GM21723 (cell line): ENCODE data around the gene ARID3B.
"Not testable (repeated sequence)": the region's sequence is repeated elsewhere in the genome, so short reads cannot be mapped to it uniquely, and the experiment has no call there.

Source experiments
- ATAC-seq: cut with Tn5 transposase; IDR thresholded peaks from one replicate; pipeline ENCODE4 v1.9.1; 2021; ENCODE audit warnings: mild to moderate bottlenecking, moderate library complexity; ENCODE audit not compliant: unreplicated experiment

ARID3B gene

DNA sequence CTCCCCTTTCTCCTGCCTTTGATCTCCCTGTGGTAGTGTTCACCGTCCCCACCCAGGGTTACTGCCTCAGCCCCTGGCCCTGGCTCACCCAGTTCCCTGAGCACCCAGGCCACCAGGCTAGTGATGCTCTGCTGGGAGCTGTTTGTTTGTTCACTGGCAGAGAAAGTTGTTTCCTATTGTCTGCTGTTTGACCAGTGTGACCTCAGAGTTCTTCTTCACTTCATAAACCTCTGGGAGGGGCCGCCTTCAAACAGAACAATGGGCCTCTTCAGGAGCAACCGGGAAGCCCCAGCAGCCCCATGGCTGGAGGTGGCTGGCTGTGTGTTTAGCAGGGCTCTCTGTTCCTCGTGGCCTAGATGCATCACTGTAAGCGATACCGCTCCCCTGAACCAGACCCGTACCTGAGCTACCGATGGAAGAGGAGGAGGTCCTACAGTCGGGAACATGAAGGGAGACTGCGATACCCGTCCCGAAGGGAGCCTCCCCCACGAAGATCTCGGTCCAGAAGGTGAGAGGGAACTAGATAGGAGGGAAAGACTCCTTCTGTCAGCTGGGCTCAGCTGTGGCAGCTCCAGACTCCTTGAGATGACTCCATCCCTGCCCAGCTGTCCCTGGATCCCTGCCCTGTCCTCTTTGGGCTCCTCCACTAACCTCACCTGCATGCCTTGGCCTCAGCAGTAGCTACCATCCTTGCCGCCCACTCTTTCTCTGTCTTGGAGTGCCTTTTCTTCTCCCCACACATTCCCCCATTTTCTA lies 78.0 kb downstream of the ARID3B start:
- ATAC-seq: no peak

DNA sequence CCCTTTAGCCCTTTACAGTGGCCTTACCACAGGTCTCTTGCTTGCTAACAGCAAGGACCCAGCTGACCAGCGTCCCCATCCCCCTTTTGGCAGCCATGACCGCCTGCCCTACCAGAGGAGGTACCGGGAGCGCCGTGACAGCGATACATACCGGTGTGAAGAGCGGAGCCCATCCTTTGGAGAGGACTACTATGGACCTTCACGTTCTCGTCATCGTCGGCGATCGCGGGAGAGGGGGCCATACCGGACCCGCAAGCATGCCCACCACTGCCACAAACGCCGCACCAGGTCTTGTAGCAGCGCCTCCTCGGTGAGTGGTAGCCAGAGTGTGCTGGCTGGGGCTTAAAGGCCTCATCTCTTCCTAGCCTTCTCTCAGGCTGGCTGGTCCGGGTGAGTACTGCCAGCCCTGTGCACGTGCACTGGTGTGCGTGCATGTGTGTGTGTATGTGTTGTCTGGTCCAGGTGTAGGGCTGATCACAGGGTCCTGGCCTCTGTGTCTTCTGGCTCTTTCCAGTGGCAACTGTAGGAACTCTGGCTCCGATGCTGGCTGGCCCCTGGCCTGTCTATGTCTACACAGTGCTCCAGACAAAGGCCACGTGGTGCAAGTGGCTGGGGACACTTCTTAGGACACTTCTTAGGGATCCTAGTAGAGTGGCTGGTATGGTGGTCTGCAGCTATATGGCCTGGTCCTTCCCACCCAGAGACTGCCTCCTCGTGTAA lies 79.1 kb downstream of the ARID3B start:
- ATAC-seq: no peak

DNA sequence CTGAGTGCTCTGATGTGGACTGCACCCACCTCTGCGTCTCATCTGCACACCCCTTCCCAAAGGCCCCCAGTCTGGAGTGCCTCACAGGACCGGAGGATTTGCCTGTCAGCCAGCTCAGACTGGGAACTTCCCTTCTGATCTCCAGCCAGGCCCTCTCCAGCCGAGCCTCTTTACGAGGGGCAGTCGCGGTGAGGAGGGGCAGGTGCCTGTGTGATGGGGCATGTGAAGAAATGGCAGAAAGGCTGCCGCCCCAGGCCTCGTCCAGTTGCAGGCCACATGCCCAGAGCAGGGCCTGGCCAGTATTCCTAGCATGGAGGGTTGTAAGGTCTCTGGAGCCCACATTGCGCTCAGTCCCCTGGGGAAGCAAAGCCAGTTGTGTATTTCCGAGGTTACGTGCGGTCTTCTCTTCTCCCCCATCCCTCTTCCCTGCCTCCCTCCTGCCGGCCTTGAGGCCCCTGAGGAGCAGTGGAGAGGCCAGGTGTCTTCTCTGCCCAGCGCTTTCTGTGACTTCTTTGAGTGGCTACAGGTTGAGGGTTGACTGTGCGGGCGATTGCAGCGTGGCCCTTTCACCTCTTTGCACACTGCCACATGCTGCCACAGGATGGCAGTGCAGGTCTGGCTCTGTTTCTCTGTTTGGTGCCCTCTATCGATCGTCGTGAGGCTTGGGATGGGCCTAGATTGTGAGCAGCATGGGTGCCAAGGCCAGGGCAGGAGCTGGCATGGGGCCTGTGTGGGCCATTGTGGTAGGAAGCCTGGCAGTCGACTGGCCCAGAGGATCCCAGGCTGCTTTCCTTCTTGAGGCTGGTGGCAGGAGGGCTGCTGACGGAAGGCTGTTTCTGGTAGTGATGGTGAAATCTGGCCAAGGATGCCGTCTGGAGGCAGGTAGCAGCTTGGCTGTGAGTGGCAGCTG lies 79.9 kb downstream of the ARID3B start:
- peak; percentile 46 for ATAC-seq

GRCh38 chr15:74621546-74621920 lies 80.5 kb downstream of the ARID3B start:
- ATAC-seq: no peak

DNA sequence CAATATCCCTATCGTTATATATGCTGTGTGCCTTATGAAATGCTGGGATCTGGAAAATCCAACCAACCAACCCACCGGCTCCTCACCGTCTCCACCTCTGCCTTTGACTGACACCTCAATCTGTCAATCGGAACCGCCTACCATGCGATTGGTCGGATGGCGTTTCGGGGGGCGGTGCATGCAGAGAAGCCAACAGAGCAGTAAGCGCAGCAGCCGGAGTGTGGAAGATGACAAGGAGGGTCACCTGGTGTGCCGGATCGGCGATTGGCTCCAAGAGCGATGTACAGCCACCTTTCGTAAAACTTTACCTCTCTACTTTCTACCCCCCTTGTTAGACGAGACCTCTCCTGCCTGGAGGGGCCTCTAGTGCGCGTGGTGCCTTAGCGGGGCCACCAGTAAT lies 80.9 kb downstream of the ARID3B start:
- no peak for ATAC-seq

DNA sequence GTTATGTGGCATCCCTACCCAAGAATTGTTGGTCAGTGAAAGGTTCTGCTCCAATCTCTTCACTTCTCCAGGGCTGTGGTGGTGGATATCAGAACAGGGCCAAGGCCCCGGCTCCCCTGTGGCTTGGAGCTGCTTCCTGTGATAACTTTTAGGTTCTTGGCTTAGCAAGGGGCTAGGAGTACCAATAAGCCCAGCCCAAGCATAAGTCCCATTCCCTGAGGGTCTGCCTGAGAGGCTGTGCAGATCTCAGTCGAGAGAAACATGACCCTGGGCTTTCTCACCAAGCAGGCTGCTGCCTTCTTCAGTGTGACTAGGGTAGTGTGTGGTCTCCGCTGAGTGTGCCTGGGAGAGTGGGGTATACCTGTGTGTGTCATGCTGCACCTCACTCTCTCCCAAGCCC lies 81.7 kb downstream of the ARID3B start:
- no peak for ATAC-seq

GRCh38 chr15:74624020-74624602 lies 83.1 kb downstream of the ARID3B start:
- ATAC-seq: no peak

- no peak for ATAC-seq
Observed at GRCh38 chr15:74625693-74626092, 84.7 kb downstream of the ARID3B start.

- no peak for ATAC-seq
Observed at GRCh38 chr15:74626336-74626735, 85.3 kb downstream of the ARID3B start.

- ATAC-seq: peak; percentile 53
Observed at GRCh38 chr15:74626752-74627692, 86.0 kb downstream of the ARID3B start.

DNA sequence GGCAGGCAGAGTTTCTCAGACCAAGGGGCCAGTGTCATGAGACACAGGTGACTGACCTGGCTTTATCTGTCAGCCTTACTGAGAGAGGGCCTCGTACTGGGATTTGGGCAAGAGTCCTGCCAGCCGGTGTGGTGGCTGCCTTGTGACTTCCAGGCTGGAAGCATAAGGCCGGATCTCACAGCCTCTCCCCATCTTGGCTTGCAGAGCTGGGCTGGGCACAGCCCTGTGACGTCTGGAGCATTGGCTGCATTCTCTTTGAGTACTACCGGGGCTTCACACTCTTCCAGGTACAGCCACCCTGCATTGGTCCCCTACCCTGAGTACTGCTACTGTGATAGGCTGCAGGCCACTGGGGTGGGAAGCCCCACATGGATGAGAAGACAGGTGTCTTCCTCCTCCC lies 86.7 kb downstream of the ARID3B start:
- ATAC-seq: no peak

DNA sequence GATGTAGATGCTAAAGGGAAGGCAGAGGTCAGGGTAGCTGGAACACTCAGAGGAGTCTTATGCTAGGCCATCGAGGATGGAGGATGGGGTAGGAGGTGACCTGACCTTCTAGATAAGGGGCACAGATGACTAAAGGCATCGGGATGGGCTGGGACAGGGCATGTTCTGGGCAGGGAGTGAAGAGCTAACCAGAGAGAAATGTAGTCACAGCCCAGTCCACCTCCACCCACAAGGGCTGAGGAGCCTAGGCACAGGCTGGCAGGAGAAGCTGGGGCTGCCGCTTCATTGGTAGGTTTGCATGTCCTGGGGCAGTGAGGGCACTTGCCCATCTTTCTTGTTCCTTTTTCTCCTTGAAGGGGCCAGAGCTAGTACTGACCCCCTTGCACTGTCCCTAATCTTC lies 87.2 kb downstream of the ARID3B start:
- ATAC-seq: no peak

GRCh38 chr15:74628949-74629348 lies 87.9 kb downstream of the ARID3B start:
- no peak for ATAC-seq

DNA sequence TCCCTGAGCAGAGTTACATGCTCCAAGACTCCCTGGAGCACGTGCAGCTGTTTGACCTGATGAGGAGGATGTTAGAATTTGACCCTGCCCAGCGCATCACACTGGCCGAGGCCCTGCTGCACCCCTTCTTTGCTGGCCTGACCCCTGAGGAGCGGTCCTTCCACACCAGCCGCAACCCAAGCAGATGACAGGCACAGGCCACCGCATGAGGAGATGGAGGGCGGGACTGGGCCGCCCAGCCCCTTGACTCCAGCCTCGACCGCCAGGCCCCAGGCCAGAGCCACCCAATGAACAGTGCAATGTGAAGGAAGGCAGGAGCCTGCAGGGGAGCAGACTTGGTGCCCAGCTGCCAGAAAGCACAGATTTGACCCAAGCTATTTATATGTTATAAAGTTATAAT lies 88.7 kb downstream of the ARID3B start:
- ATAC-seq: not testable (repeated sequence)

GRCh38 chr15:74630284-74631086 lies 89.5 kb downstream of the ARID3B start:
- ATAC-seq: no peak

GRCh38 chr15:74631087-74631385 lies 90.0 kb downstream of the ARID3B start:
- no peak for ATAC-seq

DNA sequence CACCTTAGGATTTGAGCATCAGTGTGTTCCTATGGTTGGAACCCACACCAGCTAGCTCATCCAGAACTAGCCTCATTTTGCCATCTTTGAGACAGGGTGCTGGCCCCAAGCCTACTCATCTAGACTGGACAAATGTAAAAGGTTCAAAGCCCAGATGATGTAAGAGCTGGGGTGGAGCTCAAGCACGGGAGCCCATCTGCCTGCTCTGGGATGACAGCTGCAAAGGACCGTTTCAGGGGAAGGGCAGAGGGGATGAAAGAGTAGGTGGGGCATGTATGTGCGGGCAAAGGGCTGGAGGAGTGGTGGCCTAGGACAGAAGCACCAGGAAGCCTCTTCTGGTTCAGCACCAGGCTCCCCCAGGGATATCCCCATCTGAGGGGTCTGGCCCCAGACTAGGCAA lies 90.4 kb downstream of the ARID3B start:
- ATAC-seq: no peak

DNA sequence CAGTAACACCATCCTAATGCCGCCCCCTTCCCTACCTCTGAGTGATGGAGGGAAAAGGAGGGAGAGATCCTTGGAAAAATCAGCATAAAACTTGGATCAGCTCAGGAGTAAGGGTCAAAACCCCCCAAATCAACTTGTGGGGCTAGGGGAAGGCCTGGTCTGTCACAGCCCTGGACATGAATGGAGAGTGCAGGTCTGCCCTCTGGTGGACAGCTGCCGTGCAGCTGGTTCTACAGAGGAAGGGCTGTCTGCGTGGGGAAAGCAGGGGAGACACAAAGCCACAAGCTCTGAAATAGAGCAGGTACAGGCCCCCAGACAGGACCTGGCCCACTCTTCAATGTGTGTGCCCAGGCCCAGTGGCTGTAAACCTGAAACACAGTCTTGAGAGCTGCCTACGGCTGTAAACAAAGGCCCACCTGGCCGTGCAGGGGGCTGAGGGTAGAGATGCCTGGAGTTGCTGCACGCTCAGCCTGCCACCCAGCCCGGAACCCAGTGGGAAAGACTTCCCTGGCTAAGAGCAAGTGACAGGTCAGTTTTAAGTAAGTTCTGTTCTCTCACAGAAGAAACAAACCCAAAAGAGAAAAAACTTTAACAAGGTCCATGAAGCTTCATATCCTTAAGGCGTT lies 91.0 kb downstream of the ARID3B start:
- ATAC-seq: no peak

DNA sequence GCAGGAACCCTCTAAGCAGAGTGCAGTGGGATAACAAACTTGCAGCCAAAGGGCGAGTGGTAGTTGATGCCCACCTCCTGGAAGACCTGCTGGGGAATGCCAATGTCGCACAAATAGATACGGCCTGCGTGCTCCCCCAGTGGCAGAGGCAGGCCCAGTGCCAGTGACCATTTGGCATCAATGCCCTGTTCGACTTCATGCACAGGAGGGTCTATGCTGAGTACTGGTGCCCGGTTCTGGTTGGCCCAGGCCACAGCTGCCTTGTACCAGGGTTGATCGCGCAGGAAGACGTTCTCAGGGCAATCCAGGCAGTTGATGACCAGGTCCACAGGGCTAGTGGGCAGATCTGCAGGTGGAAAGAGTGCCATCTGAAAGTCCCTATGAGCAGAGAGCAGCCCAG lies 91.6 kb downstream of the ARID3B start:
- no peak for ATAC-seq
